GM04504 (cell line): ENCODE data around the gene RIC8B.
A peak's percentile ranks its signal among the peaks of the same experiment; 100 is the strongest.

ENCODE experiments used
- DNase-seq: peaks from one replicate; pipeline ENCODE4 v3.0.0-alpha.2; 2012; ENCODE audit warnings: low read depth

RIC8B gene

DNA sequence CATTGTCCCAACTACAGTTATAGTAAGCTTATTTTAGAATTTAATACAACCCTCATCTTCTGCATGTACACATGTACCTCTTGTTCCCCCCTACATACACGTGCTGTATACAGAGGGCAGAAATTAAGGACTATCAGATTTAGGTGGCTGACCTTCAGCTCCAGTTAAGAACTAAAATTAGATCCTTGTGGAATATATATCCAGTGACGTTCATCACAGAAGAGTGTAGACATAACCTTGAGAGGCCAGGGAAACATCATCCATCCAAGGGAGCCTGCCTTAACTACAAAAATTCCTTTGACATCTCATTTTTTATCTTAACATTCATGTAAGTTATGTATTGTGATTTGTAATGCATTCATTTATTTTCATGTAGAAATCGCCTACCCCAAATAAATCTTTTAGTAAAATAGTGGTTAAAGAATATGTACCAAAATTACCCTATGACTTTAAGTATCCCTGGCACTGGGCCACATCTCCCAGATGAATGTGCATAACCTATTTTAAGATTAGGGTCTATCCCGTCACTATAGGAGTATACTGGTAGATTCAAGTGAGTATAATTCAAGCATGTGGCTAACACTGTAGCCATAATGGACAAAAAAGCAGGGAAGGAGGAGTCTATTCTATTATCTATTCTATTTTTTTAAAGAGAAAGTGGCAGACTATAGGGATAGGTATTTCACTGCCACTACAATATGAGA is 27.5 kb downstream of the RIC8B start:
- DNase-seq: no peak

DNA sequence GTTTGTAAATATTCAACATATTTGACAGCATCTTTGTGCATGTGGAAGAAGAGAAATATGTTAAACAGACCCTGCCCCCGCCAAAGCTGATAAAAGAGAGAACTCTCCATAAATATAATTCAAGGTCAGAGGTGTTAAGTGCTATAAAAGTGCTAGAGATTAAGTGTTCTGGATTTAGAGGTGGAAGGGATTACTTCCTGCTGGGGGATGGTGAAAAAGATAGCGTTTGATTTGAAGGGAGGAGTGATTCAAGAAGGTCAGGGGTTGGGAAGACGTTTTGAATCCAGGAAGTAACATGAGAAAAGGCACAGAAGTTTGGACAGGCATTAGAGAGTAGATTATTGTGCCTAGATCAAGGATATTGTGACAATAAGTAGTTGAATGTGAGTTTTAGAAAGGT is 30.2 kb downstream of the RIC8B start:
- DNase-seq: no peak

DNA sequence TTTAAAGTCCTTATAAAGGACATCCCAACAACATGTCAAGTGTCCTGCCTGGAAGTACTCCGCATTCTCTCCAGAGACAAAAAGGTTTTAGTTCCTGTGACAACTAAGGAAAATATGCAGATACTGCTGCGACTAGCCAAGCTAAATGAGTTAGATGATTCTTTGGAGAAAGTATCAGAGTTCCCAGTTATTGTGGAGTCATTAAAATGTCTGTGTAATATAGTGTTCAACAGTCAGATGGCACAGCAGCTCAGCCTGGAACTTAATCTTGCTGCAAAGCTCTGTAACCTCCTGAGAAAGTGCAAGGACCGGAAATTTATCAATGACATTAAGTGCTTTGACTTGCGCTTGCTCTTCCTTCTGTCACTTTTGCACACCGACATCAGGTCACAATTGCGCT is 40.2 kb downstream of the RIC8B start:
- DNase-seq: peak; percentile 10

DNA sequence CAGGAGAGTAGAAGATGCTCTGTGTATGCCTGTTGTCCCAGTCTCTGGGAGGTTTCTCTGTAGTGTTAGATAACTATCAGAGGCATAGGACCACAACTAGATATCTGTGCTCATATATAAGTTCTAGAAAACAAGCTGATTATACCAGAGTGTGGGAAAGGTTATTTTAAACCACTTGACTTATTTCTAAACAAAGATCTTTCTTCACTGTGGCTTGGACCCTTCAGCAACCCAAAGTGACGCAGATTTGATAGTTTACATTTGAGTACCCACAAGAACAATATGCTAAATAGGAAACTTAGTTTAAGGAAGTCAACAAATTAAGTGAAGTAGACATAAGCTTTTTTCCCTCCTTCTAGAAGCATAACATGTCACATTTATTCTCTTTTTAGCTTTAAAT is 41.3 kb downstream of the RIC8B start:
- no peak for DNase-seq

- no peak for DNase-seq
These were observed 41.7 kb downstream of the RIC8B start for GRCh38 chr12:106816231-106816630.

DNA sequence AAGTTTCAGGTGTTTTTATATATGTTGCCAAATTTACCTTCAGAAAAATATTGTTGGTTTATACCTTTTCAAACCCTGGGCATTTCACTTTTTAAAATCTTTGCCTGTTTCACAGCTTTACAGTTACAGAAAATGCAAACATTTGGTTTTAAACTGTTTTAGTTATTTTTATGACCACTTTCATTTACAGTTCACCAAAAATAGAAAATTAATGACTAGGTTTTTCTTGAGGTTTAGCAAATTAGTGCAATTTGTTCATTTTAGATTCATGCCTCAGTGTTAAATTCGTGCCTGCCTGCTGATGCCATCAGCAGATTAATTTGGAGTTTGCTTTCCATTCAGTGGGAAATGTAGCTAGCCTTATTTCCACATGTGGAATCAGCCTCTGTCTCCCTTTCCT is 45.5 kb downstream of the RIC8B start:
- DNase-seq: no peak

DNA sequence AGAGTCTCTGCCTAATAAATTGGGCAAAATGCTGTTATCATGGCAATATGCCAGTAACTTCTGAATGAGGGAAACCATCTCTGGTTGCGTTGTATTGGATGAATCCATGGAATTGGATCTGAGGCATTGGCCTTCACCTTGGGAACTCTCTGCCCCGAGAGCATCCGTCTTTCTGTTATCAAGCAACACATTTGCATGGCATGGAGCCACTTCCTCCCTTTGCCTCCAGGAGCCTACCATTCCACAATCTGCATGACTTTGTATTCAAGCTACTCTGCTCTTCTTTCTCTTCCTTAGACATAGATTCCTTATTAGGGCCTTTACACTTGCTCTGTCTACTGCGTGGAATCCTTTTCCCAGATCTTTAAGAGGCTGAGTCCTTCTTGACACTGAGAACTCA is 57.2 kb downstream of the RIC8B start:
- DNase-seq: no peak

- DNase-seq: no peak
These were observed 63.3 kb downstream of the RIC8B start for GRCh38 chr12:106837782-106838181.

- no peak for DNase-seq
These were observed 64.9 kb downstream of the RIC8B start for GRCh38 chr12:106839333-106839732.

- DNase-seq: peak; percentile 14
These were observed 65.8 kb downstream of the RIC8B start for GRCh38 chr12:106840243-106840642.

DNA sequence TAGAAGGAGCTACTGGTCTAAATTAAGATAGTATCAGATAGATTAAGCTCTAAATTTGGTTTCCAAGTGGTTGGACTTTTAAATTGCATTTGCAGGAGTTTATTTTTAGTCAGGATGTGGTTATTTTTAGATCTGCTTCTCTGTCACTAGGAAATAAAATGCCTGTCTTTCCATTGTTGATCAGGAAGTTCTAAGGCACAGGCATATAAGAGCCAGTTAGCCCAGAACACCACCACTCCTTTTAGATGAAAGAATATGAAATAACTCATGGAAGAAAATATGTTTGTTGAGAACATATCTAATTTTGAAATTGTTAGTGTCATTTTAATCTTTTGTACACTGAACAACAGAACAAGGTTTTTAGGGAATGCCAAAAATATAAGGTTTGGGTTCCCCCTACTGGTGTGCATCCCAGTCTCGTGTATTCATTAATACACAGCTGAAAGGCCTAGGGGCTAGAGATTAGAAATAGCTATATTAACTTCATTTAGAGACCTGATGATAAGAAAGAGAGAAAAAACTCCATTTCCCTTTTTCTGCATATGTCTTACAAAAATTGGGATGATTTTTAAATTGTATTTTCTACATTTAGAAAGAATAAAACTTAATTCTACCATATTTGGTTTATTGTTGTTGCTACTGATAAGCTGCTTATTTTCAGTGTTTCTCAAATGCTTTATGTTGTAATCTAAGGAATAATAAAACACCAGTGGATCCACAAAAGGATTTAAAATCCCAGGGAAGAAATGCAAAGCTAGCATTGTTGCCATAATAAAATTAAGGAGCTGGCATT is 67.2 kb downstream of the RIC8B start:
- DNase-seq: peak; percentile 17

DNA sequence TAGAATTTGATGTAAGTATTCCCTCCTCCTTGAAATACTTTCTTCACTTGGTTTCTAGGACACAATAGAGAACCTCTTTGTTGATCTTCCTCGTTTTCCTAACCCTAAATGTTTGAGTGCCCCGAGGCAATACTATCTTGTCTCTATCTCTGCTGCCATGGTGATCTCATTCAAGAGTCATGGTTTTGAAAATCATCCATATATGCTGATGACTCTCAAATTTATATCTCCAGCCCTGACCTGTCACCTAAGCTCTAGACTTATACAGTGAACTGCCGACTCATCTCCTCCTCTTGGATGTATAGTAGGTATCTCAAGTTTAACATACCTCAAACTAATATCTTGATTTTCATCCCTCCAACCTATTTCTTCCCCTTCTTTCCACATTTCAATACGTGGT is 71.4 kb downstream of the RIC8B start:
- DNase-seq: no peak

DNA sequence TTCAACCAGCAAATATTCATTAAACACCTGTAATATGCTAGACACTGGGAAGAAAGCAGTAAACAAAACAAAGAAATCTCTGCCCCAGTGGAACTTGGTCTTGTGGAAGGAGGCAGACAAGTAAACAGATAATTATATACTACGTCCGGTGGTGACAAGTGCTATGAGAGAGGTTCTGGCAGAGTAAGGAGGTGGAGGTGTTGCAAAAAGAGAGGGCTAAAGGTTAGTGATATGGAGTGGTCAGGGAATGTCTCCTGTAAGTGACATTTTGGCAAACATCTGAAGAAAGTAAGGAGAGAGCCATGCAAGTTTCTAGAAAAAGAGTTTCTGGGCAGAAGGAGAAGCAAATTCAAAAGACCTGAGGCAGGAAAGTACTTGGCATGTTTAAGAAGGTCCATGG is 73.4 kb downstream of the RIC8B start:
- no peak for DNase-seq

DNA sequence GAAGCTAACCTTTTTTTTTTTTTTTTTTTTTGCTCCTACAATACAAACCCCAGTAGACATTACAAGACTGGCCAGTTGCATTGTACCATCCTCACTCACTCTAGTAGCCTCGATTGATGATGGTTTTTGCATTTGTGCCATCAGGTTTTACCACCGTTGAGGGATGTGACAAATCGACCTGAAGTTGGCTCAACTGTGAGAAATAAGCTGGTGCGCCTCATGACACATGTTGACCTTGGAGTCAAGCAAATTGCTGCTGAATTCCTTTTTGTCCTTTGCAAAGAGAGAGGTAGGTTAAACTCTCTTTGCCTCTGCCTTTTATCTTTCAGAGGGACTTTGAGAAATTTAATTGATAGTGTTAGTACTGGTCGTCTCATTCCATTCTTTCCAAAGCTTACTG is 76.8 kb downstream of the RIC8B start:
- DNase-seq: no peak

DNA sequence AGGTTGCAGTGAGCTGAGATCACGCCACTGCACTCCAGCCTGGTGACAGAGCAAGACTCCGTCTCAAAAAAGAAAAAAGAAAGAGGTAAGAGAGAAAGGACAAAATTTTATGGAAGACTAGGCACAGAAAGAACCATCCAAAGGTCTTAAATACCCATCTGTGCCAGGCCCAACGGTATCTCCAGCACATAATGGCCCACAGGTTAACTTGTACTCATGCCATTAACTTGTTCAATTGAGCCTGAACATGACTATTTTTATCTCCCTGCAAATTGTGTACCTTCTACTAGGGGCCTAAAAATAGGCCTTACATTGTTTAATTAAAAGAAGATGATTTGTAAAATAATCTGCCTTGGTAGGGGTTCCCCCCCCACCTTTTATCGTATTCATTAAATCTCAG is 80.2 kb downstream of the RIC8B start:
- no peak for DNase-seq

- no peak for DNase-seq
These were observed 80.8 kb downstream of the RIC8B start for GRCh38 chr12:106855221-106855758.

- peak; percentile 37 for DNase-seq
These were observed 87.8 kb downstream of the RIC8B start for GRCh38 chr12:106861984-106862916.

DNA sequence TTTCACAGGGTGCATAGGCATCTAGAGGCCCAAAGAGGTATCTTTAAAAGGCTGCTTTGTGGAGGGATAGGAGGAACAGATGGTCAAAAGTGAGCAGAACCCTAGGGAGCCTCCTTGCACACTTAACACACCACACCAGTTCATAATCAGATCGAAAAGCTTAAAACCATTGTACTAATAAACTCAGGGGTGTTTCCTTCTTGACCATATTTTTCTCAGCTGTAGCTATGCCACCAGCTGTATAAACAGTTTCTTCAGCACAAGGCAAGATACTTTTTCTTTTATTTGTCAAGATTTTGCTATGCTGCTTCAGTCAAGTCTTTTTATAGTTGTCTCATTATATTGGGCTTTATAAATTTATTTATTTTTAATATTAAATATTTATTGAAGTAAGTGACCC is 88.7 kb downstream of the RIC8B start:
- no peak for DNase-seq

DNA sequence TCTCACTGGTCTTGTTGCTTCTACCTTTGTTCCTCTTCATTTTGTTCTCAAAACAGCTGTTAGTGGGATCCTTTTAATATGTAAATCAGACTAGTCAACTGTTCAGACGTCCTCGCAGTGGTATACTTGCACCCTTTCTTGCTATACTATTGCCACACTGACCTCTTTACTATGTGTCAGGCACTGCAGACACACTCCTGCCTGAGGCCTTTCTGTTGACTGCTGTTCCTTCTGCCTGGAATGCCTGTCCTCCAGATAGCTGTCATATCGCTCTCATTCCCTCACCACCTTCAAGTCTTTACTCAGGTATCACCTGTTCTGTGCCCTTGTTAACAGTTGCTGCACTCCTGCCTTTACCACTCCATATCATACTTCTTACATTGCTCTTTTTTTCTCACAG is 91.2 kb downstream of the RIC8B start:
- DNase-seq: no peak

- no peak for DNase-seq
These were observed 92.1 kb downstream of the RIC8B start for GRCh38 chr12:106866426-106867080.

- no peak for DNase-seq
These were observed 93.2 kb downstream of the RIC8B start for GRCh38 chr12:106867651-106868050.
